Measurements from ENCODE around the gene EXOC3L4.

GRCh38 chr14:103059556-103059955 lies 35.0 kb upstream of the EXOC3L4 start:
- TF ChIP-seq, protein P1, sequence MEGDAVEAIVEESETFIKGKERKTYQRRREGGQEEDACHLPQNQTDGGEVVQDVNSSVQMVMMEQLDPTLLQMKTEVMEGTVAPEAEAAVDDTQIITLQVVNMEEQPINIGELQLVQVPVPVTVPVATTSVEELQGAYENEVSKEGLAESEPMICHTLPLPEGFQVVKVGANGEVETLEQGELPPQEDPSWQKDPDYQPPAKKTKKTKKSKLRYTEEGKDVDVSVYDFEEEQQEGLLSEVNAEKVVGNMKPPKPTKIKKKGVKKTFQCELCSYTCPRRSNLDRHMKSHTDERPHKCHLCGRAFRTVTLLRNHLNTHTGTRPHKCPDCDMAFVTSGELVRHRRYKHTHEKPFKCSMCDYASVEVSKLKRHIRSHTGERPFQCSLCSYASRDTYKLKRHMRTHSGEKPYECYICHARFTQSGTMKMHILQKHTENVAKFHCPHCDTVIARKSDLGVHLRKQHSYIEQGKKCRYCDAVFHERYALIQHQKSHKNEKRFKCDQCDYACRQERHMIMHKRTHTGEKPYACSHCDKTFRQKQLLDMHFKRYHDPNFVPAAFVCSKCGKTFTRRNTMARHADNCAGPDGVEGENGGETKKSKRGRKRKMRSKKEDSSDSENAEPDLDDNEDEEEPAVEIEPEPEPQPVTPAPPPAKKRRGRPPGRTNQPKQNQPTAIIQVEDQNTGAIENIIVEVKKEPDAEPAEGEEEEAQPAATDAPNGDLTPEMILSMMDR (IDR thresholded peaks at IDR 0.05; ENCODE audit: low read depth, low read length): no peak
- TF ChIP-seq POLR2A (IDR thresholded peaks at IDR 0.05; ENCODE audit: extremely low read depth, insufficient read length) (no peak), MYC (IDR thresholded peaks at IDR 0.05; ENCODE audit: low read depth, low read length) (no peak)
